HepG2 (cell line): ENCODE data around the gene FGFR3.

Source experiments
- CEBPB ChIP-seq: IDR thresholded peaks from 2 replicates; pipeline ENCODE4 v1.6.1; 2011; ENCODE audit warnings: low read depth, low read length, improper control_type of control experiment, borderline replicate concordance
- FOXA1 ChIP-seq, 2 experiments: fragments of 450-650 bp in 1 of 2; sonication (generic) in 1 of 2; formaldehyde crosslinking in 1 of 2; IDR thresholded peaks; 2 replicates each; pipeline versions ENCODE4 v1.4.0 to v1.6.1; 2016 to 2020; ENCODE audit warnings: missing genetic modification reagents in 1 of 2
- JUNB ChIP-seq: sonication (generic); formaldehyde crosslinking; IDR thresholded peaks from 2 replicates; pipeline ENCODE4 v1.8.0; 2022; ENCODE audit warnings: missing genetic modification reagents, mild to moderate bottlenecking, borderline replicate concordance
- POLR2AphosphoS5 ChIP-seq: IDR thresholded peaks from 2 replicates; pipeline ENCODE4 v1.6.1; 2012; ENCODE audit warnings: low read depth, low read length
- TAF1 ChIP-seq: sonication (generic); formaldehyde crosslinking; IDR thresholded peaks from 2 replicates; pipeline ENCODE4 v1.4.0; 2020; ENCODE audit warnings: missing genetic modification reagents
- ZNF34 ChIP-seq: sonication (generic); formaldehyde crosslinking; IDR thresholded peaks from 2 replicates; pipeline ENCODE4 v1.4.0; 2020; ENCODE audit warnings: mild to moderate bottlenecking, missing genetic modification reagents, borderline replicate concordance
- ZNF709 ChIP-seq: sonication (generic); formaldehyde crosslinking; IDR thresholded peaks from 2 replicates; pipeline ENCODE4 v1.5.0; 2020; ENCODE audit warnings: mild to moderate bottlenecking, missing genetic modification reagents
- TF ChIP-seq, protein P1 (sequence below), 2 experiments: sonication (generic) in 1 of 2; formaldehyde crosslinking in 1 of 2; IDR thresholded peaks; 2 replicates each; pipeline versions ENCODE4 v1.5.1 to v1.6.1; 2011 to 2020; ENCODE audit warnings: borderline replicate concordance in 1 of 2, low read depth in 1 of 2, low read length in 1 of 2, mild to moderate bottlenecking in 1 of 2, missing genetic modification reagents in 1 of 2, moderate library complexity in 1 of 2
- TF ChIP-seq, protein P2 (sequence below): sonication (generic); formaldehyde crosslinking; IDR thresholded peaks from 2 replicates; pipeline ENCODE4 v1.5.0; 2020; ENCODE audit warnings: missing genetic modification reagents
- TF ChIP-seq, protein P3 (sequence below): sonication (generic); formaldehyde crosslinking; IDR thresholded peaks from 2 replicates; pipeline ENCODE4 v1.4.0; 2020; ENCODE audit warnings: mild to moderate bottlenecking, missing genetic modification reagents

DNA sequence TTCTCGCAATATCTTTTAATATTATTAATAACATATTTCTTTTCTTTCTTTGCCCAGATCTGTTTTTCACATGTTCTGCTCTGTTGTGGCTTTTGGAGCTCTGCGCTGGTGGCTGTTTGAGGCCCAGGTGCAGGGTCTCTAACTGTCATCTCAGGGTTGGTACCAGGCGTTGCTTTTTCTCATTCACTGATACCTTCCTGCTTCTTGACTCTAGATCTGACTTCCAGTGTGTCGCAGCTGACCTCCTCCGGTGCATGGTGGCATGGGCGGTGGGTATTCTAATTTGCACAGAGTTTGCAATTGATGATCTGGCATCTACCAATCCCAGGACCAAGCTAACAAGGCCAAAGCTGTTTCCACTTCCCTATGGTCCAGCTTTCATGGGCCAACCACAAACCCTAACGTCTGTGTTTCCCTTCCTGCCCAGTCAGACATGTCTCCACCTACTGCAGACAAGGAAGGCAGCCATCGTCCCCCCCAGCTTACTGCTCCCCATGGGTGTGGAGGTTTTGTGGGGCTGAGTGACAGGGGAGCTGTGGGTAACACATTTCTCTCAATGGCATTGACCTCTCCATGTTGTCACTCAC is 37.6 kb downstream of the FGFR3 start:
- TF ChIP-seq FOXA1 (IDR thresholded peaks at IDR 0.05): no peak
- no peak for TF ChIP-seq FOXA1 (CRISPR knock-in tag; IDR thresholded peaks at IDR 0.05)
- no peak for TF ChIP-seq CEBPB
- TF ChIP-seq, protein P1, sequence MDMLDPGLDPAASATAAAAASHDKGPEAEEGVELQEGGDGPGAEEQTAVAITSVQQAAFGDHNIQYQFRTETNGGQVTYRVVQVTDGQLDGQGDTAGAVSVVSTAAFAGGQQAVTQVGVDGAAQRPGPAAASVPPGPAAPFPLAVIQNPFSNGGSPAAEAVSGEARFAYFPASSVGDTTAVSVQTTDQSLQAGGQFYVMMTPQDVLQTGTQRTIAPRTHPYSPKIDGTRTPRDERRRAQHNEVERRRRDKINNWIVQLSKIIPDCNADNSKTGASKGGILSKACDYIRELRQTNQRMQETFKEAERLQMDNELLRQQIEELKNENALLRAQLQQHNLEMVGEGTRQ (IDR thresholded peaks at IDR 0.05; ENCODE audit: low read depth, low read length): no peak
- TF ChIP-seq, protein P1 (CRISPR knock-in tag; IDR thresholded peaks at IDR 0.05; ENCODE audit: borderline replicate concordance): no peak
- TF ChIP-seq POLR2AphosphoS5: no peak
- TF ChIP-seq ZNF34 (CRISPR knock-in tag): no peak
- TF ChIP-seq, protein P2, sequence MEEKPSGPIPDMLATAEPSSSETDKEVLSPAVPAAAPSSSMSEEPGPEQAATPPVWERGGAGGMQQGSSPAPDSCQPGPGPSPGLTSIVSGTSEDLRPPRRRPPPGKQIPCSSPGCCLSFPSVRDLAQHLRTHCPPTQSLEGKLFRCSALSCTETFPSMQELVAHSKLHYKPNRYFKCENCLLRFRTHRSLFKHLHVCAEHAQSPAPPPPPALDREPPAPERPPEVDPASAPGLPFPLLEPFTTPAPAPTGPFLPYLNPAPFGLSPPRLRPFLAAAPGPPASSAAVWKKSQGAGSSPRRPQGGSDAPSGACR: no peak
- no peak for TF ChIP-seq ZNF709 (CRISPR knock-in tag)
- TF ChIP-seq, protein P3, sequence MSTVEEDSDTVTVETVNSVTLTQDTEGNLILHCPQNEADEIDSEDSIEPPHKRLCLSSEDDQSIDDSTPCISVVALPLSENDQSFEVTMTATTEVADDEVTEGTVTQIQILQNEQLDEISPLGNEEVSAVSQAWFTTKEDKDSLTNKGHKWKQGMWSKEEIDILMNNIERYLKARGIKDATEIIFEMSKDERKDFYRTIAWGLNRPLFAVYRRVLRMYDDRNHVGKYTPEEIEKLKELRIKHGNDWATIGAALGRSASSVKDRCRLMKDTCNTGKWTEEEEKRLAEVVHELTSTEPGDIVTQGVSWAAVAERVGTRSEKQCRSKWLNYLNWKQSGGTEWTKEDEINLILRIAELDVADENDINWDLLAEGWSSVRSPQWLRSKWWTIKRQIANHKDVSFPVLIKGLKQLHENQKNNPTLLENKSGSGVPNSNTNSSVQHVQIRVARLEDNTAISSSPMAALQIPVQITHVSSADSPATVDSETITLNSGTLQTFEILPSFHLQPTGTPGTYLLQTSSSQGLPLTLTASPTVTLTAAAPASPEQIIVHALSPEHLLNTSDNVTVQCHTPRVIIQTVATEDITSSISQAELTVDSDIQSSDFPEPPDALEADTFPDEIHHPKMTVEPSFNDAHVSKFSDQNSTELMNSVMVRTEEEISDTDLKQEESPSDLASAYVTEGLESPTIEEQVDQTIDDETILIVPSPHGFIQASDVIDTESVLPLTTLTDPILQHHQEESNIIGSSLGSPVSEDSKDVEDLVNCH (CRISPR knock-in tag): no peak
- no peak for TF ChIP-seq JUNB (CRISPR knock-in tag)
- no peak for TF ChIP-seq TAF1 (CRISPR knock-in tag)
